GM19035 (cell line): ENCODE results near the gene NSG1.
"Not testable (repeated sequence)": the region's sequence is repeated elsewhere in the genome, so short reads cannot be mapped to it uniquely, and the experiment has no call there.

ENCODE experiments used
- ATAC-seq: cut with Tn5 transposase; IDR thresholded peaks from one replicate; pipeline ENCODE4 v1.9.1; 2021; ENCODE audit not compliant: unreplicated experiment

NSG1 gene

GRCh38 chr4:4415107-4415805 is 28.4 kb downstream of the NSG1 start:
- ATAC-seq = no peak

GRCh38 chr4:4415806-4416805 is 29.2 kb downstream of the NSG1 start:
- no peak for ATAC-seq

GRCh38 chr4:4416981-4417380 is 30.1 kb downstream of the NSG1 start:
- no peak for ATAC-seq

- no peak for ATAC-seq
Measured at GRCh38 chr4:4417886-4418285, 31.0 kb downstream of the NSG1 start.

- ATAC-seq = no peak
Measured at GRCh38 chr4:4418676-4419390, 31.9 kb downstream of the NSG1 start.

- ATAC-seq = no peak
Measured at GRCh38 chr4:4419896-4420295, 33.0 kb downstream of the NSG1 start.

- ATAC-seq = no peak
Measured at GRCh38 chr4:4420421-4420820, 33.5 kb downstream of the NSG1 start.

GRCh38 chr4:4421356-4421755 is 34.5 kb downstream of the NSG1 start:
- no peak for ATAC-seq

- not testable (repeated sequence) for ATAC-seq
Measured at GRCh38 chr4:4422117-4422516, 35.2 kb downstream of the NSG1 start.

- no peak for ATAC-seq
Measured at GRCh38 chr4:4422856-4423499, 36.1 kb downstream of the NSG1 start.

- no peak for ATAC-seq
Measured at GRCh38 chr4:4423706-4424498, 37.0 kb downstream of the NSG1 start.

- no peak for ATAC-seq
Measured at GRCh38 chr4:4424499-4425115, 37.7 kb downstream of the NSG1 start.

- no peak for ATAC-seq
Measured at GRCh38 chr4:4425119-4425690, 38.3 kb downstream of the NSG1 start.

- ATAC-seq = no peak
Measured at GRCh38 chr4:4425696-4426095, 38.8 kb downstream of the NSG1 start.

GRCh38 chr4:4426511-4427120 is 39.7 kb downstream of the NSG1 start:
- no peak for ATAC-seq

GRCh38 chr4:4427121-4427870 is 40.4 kb downstream of the NSG1 start:
- no peak for ATAC-seq

- no peak for ATAC-seq
Measured at GRCh38 chr4:4427886-4428285, 41.0 kb downstream of the NSG1 start.
